ENCODE measurements around the gene ANKMY1. TPM values are rescaled to one million over a fixed set of nuclear protein-coding genes. Genes with fewer than 3 reads are reported as not detected.

ANKMY1 gene
- total RNA-seq, 3 donors from 2014 or later (not counting 1 experiment from before 2014, with no cell fraction given): 43.8 to 51.5 (median 46.6) TPM

DNA sequence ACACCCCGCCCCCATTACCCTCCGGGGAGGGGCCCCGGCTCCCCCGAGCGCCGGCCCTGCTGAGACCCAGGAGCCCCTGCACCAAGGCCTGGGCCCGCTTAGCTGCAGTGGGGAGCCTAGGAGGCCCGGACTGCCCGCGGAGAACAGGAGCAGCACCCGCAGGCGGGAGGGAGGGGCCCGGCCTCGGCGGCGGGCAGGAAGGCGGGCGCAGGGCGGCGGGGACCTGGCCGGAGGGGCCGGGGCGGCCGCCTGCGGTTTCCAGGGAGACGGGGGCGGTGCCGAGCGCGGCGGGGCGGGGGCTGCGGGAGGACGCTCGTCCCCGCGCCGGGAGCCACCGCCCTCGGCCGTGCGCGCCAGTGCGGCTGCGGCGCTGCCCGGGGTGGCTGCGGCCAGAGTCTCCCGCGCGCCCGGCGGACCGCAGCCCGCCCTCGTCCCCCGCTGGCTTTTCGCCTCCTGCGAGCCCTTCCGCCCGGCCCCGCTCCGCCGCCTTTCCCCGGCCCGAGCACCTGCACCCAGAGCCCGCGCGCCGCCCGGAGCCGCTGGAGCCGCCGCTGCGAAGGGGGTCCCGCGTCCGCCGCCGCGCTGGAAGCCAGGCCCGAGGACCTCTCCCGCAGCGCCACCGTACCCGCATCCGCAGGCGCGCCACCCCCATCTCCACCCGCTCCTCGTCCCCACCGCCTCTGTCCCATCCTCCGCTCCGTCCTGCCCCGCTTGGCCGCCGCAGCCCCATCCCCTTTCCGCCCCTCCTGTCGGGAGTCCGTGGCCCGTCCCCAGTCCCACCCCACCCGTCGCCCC is 105.1 kb downstream of the ANKMY1 start:
- intact Hi-C loops (cut with micrococcal nuclease): no loop called here
- H3K27ac ChIP-seq (ENCODE audit: low read length): no peak overlapping the region
- no peaks in the 10 kb centered on the region for H3K9me3 ChIP-seq (ENCODE audit: control insufficient read depth, insufficient read depth, low read length)
- Mint-ChIP-seq H3K27ac (no peak overlapping the region), H3K36me3 (no peaks in the 10 kb centered on the region), H3K27me3 (ENCODE audit: low read depth in 2 of 2) (peaks cover 25 to 40% of the 10 kb centered on the region in 2 donors), H3K4me1 (peaks cover 5 to 17% of the 10 kb centered on the region in 2 donors), H3K9me3 (no peaks in the 10 kb centered on the region), H3K4me3 (peak overlapping the region; percentile 80)
- no peak for DNase-seq
- TF ChIP-seq, protein P1, sequence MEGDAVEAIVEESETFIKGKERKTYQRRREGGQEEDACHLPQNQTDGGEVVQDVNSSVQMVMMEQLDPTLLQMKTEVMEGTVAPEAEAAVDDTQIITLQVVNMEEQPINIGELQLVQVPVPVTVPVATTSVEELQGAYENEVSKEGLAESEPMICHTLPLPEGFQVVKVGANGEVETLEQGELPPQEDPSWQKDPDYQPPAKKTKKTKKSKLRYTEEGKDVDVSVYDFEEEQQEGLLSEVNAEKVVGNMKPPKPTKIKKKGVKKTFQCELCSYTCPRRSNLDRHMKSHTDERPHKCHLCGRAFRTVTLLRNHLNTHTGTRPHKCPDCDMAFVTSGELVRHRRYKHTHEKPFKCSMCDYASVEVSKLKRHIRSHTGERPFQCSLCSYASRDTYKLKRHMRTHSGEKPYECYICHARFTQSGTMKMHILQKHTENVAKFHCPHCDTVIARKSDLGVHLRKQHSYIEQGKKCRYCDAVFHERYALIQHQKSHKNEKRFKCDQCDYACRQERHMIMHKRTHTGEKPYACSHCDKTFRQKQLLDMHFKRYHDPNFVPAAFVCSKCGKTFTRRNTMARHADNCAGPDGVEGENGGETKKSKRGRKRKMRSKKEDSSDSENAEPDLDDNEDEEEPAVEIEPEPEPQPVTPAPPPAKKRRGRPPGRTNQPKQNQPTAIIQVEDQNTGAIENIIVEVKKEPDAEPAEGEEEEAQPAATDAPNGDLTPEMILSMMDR (IDR thresholded peaks at IDR 0.05): no peak
- H3K4me1 ChIP-seq (ENCODE audit: control insufficient read depth, insufficient read depth, low read length): peaks cover 13% of the 10 kb centered on the region
- WGBS (ENCODE audit: insufficient coverage): under 1% methylated on average over 100 of the region's 103 CpGs
- H3K36me3 ChIP-seq (ENCODE audit: control insufficient read depth, insufficient read depth, low read length): no peaks in the 10 kb centered on the region
- H3K27me3 ChIP-seq (ENCODE audit: control insufficient read depth, insufficient read depth, low read length): peaks cover 30% of the 10 kb centered on the region
- ATAC-seq: peak; percentile 30 to 65 (median 60)
- H3K4me3 ChIP-seq (ENCODE audit: low read length): no peak overlapping the region

DNA sequence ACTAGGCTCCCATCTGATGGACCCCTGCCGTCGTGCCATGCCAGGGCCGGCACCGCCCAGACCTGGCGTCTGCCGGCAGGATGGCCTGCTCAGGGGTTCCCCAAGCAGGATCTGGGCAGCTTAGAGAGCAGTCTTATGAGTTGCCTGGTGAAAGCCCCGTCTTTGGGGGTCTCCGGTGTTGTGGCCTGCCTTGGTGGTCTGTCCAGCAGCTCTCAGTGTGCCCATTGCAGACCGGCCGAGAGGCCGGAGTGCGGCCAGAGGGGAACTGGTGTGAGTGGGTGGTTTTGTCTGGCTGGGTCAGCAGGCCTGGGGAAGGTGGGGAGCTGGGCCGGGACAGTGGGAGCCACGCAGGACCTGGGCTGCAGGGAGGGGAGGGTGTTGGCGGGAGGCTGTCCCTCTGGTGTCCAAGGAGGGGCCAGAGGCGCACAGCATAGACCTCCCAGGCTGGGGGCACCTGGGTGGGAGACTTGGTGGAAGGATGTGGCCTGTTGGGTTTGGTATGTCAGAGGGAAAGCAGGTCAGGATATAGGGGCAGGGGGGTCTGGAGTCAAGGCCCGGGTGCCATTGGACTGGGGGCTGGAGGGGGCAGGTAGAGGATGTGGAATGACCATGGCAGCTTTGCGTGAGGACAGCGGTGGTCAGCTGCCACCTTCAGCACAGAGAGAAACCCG is 105.9 kb downstream of the ANKMY1 start:
- DNase-seq (no peak), ATAC-seq (no peak)
- 71% methylated on average over 20 of the region's 20 CpGs for WGBS (ENCODE audit: insufficient coverage)
- Histone ChIP-seq H3K4me1 (ENCODE audit: control insufficient read depth, insufficient read depth, low read length) (peaks cover 13% of the 10 kb centered on the region), H3K27ac (ENCODE audit: low read length) (no peak overlapping the region), H3K9me3 (ENCODE audit: control insufficient read depth, insufficient read depth, low read length) (no peaks in the 10 kb centered on the region), H3K4me3 (ENCODE audit: low read length) (no peak overlapping the region), H3K27me3 (ENCODE audit: control insufficient read depth, insufficient read depth, low read length) (peaks cover 30% of the 10 kb centered on the region), H3K36me3 (ENCODE audit: control insufficient read depth, insufficient read depth, low read length) (no peaks in the 10 kb centered on the region)
- Mint-ChIP-seq H3K4me3 (peak overlapping the region; percentile 80), H3K9me3 (no peaks in the 10 kb centered on the region), H3K36me3 (no peaks in the 10 kb centered on the region), H3K27me3 (ENCODE audit: low read depth in 2 of 2) (peaks cover 25 to 36% of the 10 kb centered on the region in 2 donors), H3K27ac (no peak overlapping the region), H3K4me1 (peaks cover 5 to 17% of the 10 kb centered on the region in 2 donors)
- TF ChIP-seq, protein P1 (IDR thresholded peaks at IDR 0.05): no peak
- intact Hi-C loops (cut with micrococcal nuclease): no loop called here

DNA sequence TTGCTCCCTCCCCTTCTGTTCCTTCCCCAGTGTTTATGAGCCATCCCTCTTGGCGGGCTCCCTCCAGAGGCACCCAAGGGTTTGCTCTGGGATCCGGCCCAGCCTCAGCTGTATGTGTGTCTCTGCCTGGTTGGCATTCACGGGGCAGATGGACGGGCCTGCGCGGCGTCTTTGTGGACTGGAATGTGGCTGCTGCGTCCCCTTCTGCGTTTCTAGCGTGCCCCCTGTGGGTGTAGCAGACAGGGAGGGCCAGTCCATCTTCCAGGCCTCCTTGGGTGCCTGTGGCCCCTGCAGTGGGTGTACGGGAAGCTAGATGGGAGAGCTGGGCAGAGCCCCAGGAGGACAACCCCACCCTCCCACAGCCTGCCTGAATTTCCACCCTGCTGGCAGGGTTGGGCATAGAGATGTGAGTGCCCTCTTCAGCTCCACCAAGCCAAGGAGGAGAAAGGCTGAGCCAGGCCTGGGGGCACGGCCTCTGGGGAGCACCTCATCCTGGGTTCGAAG is 106.6 kb downstream of the ANKMY1 start:
- WGBS (ENCODE audit: insufficient coverage): 86% methylated on average over 12 of the region's 13 CpGs
- no peaks in the 10 kb centered on the region for H3K36me3 ChIP-seq (ENCODE audit: control insufficient read depth, insufficient read depth, low read length)
- H3K27me3 Mint-ChIP-seq (ENCODE audit: low read depth in 2 of 2): peaks cover 25 to 36% of the 10 kb centered on the region in 2 donors
- H3K4me1 ChIP-seq (ENCODE audit: control insufficient read depth, insufficient read depth, low read length): peaks cover 13% of the 10 kb centered on the region
- peak overlapping the region; percentile 21 for H3K4me3 Mint-ChIP-seq
- intact Hi-C loops (cut with micrococcal nuclease): no loop called here
- ATAC-seq: no peak
- no peak overlapping the region for H3K4me3 ChIP-seq (ENCODE audit: low read length)
- H3K9me3 ChIP-seq (ENCODE audit: control insufficient read depth, insufficient read depth, low read length): no peaks in the 10 kb centered on the region
- H3K27ac ChIP-seq (ENCODE audit: low read length): no peak overlapping the region
- DNase-seq: no peak
- H3K27me3 ChIP-seq (ENCODE audit: control insufficient read depth, insufficient read depth, low read length): peaks cover 27% of the 10 kb centered on the region
- H3K36me3 Mint-ChIP-seq: no peaks in the 10 kb centered on the region
- TF ChIP-seq, protein P1 (IDR thresholded peaks at IDR 0.05): no peak
- no peak overlapping the region for H3K27ac Mint-ChIP-seq
- peaks cover 5 to 17% of the 10 kb centered on the region in 2 donors for H3K4me1 Mint-ChIP-seq
- no peaks in the 10 kb centered on the region for H3K9me3 Mint-ChIP-seq

Data from natural killer cell (primary cell).